GM18861 (cell line): ENCODE measurements around the gene WDR86.

Experiments
- ATAC-seq: cut with Tn5 transposase; IDR thresholded peaks from one replicate; pipeline ENCODE4 v1.9.1; 2021; ENCODE audit not compliant: unreplicated experiment

WDR86 gene

DNA sequence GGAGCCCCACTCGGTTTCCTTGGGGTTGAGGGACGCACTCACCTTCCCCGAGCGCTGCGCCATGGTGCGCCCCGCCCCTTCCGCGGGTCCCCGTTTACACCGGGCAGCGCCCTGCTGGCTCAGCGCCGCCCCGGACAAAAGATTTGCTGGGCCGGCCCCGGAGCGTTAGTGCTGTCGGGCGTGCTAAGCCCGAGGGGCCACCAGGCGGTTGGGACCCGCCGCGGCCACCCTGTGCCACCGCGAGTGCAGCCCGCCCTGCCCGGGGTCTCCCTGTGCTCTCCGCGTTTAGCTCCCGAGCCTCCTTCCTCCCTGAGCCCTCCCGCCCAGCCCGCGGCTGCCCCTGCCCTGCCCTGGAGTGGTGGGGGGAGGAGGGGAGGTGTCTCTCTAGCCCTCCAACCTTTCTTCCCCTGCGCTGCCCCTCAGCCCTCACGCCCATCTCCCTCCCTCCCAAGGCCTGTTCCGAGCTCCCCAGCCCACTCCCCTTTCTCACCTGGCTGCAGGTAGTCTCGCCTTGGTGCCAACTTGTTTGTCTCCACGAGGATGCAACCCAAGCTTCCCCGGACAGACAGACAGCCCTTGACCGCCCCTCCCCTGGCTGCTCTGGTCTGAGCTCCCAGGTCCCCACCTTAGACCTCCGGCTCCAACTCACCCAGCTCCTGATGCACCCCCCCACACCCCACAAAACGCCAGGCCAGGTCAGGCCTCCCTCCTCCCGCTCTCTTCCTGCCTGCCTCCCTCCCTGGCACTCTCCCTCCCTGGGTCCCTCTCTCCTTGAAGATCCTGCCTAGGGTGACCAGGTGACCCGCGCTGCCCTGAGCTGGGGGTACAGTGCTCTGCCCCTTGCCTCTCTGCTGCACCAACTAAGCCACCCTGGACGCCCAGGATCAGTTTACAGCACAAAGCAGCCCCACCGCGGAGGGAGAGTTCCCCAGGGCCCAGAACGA, 30.3 kb upstream of the WDR86 start, which contains the start of gene CRYGN:
CRYGN (minus strand) TSS at position 287 of the 944 bp plus-strand sequence; CDS start at position 63, 224 bp downstream.
- ATAC-seq, result no peak

DNA sequence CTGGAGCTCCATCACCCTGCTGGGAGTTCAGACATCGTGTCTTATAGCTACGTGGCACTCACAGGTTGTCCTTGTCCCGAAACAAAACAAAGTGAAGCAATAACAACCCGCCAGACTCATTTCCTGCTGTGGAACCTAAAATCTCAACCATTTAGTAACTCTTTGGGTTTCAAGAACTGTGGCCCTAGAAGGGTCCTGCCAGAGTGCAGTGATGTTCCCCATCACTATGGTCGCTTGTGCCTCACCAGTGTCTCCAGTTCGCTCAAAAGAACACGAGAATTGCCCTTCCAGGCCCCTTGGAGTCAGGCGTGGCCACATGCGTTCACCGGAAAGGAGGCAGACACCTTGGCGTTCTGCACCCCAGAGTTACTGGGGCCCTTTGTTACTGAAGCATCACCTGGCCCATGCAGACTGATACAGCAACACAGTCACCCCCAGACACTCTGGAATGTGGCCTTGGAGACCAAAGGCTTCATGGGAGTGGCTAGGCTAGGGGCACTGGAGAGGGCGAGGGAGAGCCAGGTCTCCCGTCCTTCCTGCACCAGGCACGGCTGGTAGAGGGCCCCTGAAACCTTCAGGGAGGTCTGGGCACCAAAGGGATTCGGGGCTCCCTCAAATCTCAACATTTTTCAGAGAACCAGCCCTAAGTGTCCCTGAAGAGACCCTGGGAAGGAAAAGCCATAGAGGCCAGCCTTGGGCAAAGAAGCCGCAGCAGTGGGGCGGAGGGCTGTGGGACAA, 29.2 kb upstream of the WDR86 start:
- no peak for ATAC-seq

GRCh38 chr7:151437866-151438516, 28.2 kb upstream of the WDR86 start:
- ATAC-seq, result no peak

GRCh38 chr7:151437159-151437553, 27.3 kb upstream of the WDR86 start:
- no peak for ATAC-seq

DNA sequence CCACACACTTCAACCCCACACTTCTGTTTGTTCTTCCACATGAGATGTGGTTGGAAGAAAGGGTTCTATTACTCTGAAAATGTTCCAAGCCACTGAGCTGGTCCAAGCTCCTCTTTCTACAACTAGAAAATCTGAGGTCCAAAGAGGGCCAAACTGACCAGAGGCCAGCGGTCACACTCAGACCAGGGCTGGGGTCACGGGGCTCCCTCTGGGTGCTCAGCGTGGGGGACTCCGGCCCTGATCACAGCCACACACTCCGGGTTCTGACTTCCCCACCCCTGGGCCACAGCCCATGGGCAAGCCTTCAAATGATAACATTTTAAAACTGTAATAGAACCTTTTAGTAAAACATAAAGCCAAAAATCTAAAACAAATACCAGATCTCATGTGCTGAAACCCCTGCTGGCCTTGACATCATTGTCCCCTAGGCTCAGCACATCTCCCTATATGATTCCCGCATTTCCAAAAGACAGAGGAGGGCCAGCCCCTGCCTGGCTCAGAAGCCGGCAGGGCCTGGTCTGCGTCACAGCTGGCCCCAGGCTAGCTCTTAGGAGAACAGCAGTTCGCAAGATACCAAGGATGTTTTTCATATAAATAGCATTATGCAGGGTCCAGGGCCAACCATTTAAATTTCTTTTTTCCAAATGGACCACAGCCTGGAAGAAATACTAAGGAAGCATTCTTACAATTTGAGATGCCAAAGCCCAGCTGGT, 26.8 kb upstream of the WDR86 start:
- no peak for ATAC-seq

GRCh38 chr7:151435971-151436370, 26.1 kb upstream of the WDR86 start:
- no peak for ATAC-seq

- ATAC-seq, result no peak
Observed at GRCh38 chr7:151435103-151435916, 25.5 kb upstream of the WDR86 start.

DNA sequence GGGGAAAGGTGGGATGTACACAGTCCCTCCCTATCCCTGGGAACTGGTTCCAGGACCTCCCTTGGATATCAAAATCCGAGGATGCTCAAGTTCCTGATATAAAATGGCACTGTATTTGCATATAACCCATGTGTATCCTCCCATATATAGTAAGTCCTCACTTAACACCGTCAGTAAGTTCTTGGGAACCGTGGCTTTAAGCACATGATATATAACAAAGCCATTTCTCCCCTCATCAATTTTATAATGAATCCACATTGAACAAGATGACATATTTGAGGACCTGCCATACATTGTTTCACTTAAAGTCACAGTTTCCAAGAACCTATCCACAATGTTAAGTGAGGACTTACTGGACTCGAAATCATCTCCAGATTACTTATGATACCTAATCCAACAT, 24.7 kb upstream of the WDR86 start:
- no peak for ATAC-seq

DNA sequence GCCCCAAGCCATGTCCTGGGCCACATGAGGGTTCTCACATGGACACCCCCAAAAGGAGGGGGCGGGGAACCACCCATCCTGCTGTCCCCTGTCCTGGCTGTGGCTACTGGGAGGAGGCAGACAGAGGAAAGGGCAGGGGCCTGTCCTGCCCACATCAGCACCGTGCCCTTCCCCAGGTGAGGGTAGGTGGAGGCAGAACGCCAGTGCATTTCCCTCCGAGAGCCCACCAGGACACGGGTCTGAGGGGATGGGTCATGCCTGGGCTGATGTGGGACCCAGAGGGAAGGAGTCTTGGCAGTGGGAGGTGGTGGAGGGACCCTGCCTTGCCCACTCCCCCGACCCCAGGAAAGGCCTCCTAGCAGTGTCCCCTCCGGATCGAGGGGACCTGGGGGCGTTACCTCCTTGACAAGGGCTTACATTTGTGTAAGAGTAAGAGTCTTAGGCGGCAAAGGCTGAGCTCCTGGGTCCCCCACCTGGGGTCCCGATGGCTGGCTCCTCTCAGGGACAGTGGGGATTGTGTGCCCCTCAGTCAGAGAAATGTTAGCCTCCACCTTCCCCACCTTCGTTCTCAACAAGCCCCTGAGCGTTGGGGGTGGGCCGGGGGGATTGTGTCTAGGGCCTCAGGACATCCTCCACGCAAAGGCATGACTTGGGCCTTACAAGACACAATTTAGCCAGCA, 24.0 kb upstream of the WDR86 start:
- no peak for ATAC-seq

DNA sequence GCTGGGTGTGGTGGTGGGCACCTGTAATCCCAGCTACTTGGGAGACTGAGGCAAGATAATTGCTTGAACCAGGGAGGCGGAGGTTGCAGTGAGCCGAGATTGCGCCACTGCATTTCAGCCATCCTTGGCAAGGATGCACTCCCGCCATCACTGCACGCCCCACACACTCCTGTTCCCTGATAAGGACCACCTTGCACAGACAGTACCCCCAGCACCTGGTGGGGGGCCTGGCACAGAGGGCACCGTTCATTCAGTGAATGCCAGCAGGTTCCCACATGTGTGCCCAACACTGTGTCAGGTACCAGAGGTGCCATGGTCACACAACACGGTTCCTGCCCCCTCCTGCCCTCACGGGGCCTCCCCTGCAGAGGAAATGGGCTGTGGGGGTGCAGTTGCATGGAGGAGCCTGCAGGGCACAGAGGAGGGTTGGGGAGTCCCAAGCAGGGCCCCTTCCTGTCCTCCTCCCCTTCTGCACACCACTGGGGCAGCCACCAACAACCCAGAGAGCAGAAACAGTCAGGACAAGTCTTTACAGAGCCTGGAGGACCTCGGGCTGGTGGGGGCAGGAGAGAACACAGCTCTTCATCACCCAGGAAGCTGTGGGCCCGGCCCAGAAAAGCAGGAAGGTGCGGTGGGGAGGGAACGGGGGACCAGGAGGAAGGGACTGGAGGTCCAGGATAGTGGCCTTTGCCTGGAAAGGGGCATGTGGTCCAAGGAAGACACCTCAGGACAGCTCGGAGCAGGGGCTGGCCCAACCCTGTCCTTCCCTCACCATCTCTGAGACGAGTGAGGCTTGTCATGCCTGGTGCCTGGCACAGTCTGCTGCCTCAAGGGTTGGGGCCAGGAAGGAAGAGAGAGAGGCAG, 23.1 kb upstream of the WDR86 start:
- ATAC-seq, result peak; percentile 74

DNA sequence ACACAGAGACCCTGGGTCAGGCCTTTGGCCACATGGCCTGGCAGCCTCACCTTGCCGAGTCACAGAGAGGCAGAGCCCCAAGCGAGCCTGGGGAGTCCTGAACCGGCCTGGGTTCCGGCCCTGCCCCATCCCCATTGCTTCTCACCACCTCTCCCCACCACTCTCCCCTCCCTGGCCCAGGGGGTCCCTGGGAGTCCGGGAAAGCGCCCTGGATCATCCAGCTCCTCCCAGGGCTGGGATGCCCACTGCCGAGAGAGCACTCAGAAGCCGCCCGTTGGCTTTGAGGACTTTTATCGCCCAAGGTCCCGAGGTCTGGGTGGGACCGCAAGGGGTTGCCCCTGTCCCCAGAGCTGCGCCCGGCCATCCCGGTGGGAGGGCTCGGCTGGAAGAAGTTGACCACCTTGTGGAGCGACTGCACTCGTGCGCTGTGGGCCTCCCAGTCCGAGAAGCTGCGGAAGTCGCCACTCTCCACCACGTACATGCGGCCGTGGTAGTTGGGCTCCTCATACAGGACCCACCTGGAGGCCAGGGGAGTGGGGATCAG, 22.0 kb upstream of the WDR86 start:
- ATAC-seq, result no peak

GRCh38 chr7:151431281-151431767, 21.5 kb upstream of the WDR86 start:
- ATAC-seq, result no peak

GRCh38 chr7:151430391-151431205, 20.8 kb upstream of the WDR86 start:
- ATAC-seq, result no peak

- peak; percentile 51 for ATAC-seq
Observed at GRCh38 chr7:151429560-151430331, 19.9 kb upstream of the WDR86 start.

- ATAC-seq, result no peak
Observed at GRCh38 chr7:151429237-151429559, 19.4 kb upstream of the WDR86 start.

DNA sequence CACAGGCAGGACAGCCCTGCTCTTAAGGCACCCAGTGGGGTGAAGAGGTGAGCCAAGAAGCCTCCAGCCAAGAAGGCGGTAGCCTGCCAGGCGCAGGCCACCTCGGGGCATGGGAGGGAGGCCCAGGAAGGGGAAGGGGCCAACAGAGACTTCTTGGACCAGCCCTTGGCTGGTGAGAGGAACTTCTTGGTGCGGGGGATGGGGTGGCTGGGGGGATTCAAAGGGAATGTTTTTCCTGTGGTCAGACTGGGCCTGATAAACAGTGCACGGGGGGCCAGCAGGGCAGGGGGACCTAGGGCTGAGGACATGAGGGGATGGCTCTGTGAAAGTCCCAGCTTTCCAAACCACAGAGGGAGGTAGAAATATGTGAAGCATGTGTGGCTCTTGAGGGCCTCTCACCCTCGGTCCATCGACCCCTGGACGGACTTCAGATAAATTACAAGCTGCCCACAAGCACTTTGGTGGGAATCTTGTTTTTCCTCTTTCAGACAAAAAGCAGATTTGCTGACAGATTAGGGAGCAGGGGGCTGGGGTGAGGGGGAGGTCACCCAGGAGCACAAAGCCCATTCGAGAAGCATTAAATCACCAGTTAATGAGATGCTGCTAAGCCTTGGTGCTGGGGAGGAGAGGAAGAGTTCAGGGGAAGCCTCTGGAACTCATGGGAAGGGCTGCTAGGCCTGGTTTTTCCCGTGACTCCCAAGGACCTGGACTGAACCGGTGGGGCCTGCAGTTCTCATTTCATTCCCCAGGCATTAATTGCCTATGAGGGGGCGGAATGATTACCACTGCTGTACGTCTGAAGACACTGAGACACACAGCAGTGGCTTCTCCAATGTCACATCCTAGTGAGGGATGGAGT, 18.8 kb upstream of the WDR86 start:
- no peak for ATAC-seq
